GM23248 (cell line): ENCODE measurements around the gene WBP2NL.

Experiments
- EZH2 ChIP-seq: fragments of 200-600 bp; sonication (generic); IDR thresholded peaks from 2 replicates; pipeline ENCODE4 v1.6.1; 2018; ENCODE audit warnings: antibody characterized with exemption, mild to moderate bottlenecking; ENCODE audit not compliant: insufficient read depth, poor library complexity, severe bottlenecking
- EZH2phosphoT487 ChIP-seq: fragments of 200-600 bp; sonication (generic); IDR thresholded peaks from 2 replicates; pipeline ENCODE4 v1.6.1; 2018; ENCODE audit warnings: antibody characterized with exemption, moderate library complexity, mild to moderate bottlenecking, low read depth; ENCODE audit not compliant: insufficient read depth

DNA sequence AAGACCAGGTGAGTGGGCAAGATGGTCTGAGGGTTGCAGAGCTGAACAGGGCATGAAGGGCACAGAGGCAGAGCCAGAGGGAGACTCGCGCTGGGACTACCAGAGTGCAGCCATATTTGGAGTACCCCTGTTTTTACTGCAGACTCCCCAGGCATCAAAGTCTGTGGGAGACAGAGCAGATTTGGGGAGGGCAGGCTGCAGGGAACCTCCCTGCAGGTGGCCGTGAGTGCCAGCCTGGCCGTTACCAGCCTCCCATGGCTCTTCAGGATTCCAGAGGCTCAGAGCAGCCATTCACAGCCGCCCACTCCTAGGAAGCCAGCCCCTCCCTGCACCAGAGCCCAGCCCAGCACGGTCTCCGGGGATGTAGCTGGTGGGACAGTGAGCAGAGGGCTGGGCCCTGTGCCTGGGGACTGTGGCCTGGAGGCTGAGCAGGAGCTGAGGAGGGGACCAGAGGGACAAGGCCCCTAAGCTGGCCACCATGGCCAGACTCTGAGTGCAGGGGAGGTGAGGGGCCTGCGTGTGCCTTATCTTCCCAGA lies 29.4 kb upstream of the WBP2NL start, which contains the start of gene SEPTIN3:
- TF ChIP-seq EZH2phosphoT487 (no peak), EZH2 (no peak)
